ENCODE results near the gene KIF23.

The KIF23 gene

DNA sequence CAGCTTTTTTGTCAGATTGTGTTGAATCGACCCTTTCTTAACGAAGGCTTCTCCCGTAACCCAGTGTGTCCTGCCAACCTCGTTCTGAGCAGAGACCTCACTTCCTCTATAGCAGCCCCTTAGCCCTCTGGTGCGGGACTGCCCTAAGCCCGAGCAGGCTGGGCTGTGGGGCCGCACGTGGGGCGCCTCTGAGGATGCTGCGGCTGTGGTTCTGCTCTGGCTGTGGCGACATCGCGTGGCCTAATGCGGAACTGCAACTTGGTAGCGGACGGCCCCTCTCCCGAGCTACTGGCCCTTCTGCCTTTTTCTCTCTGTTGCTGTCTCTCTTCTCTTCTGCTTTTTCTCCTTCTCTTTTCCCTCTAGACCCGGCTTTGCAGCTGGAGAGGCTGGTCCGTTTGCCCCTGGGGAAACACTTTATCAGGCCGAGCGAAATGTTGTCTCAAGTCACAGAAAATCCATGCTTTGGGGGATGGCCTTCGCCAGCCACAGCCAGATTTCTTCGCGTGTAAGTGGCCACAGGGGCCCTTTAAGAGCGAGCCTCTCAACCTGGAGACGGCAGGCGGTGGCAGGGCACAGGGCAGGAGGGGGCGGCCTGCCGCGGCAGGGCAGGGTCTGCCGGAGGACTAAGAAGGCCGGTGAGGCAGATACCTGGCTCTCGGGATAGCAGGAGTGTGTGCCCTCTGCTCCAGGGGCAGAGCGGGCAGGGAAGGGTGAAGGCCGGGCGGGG is 19.4 kb upstream of the KIF23 start:
- DNase-seq (ENCODE audit: low read depth) = peak; percentile 80

DNA sequence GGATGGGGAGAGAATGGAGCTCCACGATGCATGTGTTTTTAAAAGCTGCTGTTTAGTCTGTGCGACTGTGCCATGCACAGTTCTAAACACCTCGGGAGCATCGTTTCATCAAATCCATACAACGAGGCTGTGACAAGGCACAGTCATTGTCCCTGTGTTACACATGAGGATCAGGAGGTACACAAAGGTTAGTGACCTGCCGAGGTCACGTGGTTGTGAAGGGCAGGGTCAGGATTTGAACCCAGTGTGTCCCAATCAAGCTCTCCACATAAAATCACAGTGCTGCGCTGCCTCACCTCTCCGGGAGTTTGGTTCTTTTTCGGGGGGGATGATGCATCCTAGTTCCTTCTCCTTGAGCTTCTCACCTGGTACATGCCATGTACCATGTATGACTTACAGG is 18.7 kb upstream of the KIF23 start:
- no peak for DNase-seq (ENCODE audit: low read depth)

DNA sequence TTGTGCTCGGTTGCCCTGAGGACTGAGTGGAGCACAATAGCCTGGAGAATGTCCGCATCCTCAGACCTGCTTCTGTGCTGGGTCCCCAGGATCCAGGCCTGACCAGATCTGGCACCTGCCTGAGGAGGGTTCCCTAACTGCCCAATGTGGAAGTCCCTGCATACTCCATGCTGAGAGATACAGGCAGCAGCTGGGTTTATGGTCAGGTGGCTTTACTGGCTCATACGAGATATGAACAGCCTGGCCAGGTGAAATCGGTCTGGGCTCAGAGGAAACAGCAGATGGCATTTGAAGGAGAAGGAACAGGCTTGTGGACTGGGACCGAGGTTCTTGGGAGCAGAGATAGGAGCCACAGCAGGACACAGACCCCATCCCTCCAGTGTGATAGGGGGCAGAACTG is 18.2 kb upstream of the KIF23 start:
- DNase-seq (ENCODE audit: low read depth) = no peak

DNA sequence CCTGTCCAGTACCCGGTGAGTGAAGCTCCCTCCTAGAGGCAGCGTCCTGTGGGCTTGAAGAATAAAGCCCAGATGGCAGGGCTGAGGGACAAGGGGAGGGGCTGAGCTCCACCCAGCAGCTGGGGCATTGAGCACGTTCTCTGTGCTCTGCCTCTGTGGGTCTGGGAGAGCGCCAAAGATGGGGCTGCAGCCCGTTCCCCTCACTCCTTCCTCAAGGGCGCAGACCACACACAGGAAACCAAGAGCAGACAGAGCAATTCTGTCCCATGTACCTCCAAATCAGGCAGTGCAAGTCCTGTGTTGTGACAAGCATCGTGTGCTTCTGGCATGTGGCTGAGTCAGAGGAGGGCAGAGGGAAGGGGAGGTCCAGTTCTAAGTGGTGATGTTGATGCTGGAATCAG is 15.7 kb upstream of the KIF23 start:
- peak; percentile 56 for DNase-seq (ENCODE audit: low read depth)

DNA sequence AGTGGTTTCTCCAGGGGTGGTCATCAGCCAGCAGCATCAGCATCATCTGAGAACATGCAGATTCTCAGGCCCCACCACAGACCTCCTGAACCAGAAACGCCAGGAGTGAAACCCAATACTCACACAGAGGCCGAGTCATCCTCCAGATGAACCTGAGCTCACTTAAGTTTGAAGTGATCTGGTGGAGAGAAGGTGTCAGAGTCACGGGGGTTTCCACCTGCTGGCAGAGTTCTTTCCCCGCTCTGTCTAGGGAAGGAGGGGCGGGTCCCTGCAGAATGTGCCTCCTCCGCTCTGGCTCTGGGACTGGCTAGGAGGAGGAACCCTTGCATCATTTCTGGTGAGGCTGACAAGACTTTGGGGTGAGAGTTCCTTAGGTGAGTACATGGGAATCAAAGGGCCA is 13.3 kb upstream of the KIF23 start:
- DNase-seq (ENCODE audit: low read depth) = no peak

DNA sequence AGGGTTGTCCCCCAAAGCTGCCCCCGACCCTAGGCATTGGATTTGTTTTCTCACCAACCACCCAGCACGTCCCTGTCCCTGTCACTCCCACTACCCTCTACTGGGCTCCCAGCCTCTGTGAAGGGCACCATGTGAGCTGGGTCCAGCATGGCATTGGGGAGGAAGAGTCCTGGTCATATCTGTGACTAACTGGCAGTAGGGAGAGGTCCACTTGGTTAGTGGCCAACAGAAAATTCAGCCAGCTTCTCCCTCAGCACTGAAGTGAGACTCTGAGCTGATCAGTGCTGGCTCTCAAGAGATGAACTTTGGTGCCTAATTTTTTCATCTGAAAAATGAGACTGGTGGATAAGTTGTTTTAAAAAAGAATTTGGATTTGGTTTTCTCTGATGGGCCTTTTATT is 11.3 kb upstream of the KIF23 start:
- peak; percentile 29 for DNase-seq (ENCODE audit: low read depth)

DNA sequence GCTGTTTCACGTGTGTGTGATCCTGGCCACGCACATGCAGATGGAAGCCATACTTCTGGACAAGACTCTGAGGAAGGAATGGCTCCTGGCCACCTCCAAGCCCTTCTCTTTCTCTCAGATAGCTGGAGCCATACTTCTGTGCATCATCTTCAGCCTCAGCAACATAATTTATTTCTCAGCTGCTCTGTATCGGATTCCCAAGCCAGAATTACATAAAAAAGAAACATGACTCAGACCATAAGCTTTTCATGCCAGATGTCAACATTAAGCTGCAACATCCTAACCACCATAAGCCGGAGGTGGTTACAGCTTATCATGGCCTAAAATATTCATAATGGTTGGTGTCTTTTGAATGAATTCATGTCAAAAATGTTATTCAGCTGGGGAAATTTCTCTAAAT is 10.6 kb upstream of the KIF23 start:
- DNase-seq (ENCODE audit: low read depth) = peak; percentile 93

DNA sequence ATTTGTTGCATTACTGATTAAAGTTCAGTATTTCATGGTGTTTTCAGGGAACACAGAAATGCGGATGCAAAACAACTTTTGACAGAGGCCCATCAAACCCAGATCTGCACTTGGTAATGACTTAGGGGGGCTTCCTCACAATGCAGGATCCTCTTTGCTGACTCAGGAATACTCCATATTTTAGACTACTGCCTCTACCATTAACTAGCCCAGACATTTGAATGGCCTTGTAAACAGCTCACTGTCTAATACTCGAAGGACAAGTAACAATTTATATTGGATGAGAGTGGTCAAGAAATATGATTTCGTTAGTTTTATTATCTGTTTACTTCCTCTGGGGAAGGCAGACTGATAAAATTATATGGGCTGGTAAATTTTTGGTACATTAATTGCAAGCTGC is 9.0 kb upstream of the KIF23 start:
- no peak for DNase-seq (ENCODE audit: low read depth)

DNA sequence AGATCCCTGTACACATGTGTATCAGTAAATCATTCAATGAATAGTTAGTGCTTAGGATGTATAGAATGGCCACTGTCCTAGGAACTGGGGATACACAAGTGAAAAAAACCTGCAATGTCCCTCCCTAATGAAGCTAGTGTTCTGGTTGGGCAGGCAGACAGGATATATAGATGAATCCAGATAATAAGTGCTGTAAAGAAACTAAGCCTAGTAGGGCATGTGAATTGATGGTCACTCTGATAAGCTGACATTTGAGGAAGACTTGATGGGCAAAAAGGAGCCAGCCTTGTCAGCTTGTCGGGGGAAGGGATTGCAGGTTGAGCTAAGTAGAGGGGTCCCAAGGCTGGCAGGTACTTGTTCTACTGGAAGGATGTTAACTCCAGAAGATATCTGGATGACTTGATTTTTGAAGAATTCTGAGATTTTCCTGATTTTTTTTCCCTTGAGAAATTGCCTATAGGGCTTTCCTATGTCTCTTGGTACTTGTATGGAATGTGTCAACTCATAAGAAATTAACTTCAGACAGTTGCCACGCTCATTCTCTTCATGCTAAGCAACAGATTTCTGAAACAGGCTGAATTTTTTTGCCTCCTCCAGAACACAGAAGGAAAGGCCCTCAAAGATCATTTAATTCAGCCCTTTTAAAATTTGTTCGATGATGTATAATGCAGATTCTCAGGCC is 6.3 kb upstream of the KIF23 start:
- DNase-seq (ENCODE audit: low read depth) = no peak

DNA sequence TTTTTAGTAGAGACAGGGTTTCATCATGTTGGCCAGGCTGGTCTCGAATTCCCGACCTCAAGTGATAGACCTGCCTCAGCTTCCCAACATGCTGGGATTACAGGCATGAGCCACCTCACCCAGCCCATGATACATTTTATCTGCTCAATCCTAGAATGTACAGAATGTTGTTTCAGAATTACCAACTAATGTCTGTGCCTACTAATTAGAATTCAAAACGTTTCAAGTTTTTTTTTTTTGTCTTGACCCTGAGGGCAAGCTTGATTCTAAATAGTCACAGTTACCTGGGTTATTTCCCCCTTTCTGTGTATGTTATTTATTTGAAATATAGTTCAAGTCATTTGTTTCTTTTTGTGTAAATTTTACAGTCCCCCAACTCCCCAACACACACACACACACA is 5.3 kb upstream of the KIF23 start:
- no peak for DNase-seq (ENCODE audit: low read depth)

DNA sequence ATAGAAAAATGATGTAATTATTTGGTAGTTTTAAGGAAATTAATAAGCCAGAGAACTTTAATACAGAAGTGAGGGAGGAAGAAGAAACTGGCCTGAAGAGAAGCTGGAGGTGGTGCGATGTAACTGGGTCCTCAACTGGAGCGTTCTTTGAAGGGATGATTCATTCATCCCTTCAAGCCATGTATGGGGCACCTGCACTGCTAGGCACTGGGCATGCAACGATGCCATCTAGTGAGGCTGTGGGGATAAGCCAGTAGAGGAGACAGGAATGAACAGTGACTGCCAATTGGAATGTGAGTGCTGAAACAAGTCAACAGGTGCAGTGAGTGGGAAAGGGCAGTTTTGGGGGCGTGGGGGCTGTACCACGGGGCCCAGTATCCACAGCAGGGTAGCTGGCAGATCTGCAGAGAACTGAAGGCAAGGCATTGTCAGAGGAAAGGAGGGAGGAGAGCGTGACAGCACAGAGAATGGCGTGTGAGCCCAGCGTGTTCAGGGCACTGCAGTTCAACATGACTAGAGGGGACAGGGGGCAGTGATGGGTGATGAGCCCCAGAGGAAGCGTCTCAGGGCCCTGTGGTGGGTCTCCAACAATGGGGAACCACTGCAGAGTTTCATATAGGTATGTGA is 3.8 kb upstream of the KIF23 start:
- peak; percentile 72 for DNase-seq (ENCODE audit: low read depth)

DNA sequence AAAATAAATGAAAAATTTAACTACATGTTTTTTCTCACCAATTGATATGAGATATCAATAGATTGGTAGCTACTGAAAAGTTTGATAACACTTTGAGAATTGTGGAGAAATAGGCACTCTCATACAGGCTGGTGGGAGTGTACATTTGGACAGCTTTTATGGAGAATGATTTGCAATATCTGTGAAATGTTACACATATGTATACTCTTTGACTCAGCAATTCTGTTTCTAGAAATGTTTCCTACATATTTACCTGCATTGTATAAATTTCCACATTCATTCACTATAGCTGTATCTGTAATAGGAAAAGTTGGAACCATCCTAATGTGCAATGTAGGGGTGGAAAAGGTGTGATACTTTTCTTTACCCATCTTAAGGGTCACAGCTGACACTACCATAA is 1.9 kb upstream of the KIF23 start:
- DNase-seq (ENCODE audit: low read depth) = no peak

DNA sequence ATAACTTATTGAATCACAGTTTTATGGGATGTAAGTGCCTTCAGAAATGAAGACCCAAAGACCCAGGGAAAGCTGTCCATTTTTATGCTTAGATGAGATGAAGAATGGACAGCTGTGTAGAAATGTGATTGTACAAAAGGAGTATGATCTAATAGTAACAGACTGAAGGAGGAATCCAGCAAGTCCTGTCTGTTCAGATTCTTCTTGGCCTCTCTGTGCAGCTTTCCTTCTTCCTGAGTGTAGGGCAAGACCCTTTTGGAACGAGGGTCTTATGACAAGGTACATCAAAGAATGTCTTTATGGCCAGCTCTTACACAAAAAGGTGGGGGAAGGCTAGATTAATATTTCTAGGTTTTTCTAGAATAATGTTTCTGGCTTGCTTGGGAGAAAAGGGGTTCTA is 1.4 kb upstream of the KIF23 start:
- DNase-seq (ENCODE audit: low read depth) = no peak

DNA sequence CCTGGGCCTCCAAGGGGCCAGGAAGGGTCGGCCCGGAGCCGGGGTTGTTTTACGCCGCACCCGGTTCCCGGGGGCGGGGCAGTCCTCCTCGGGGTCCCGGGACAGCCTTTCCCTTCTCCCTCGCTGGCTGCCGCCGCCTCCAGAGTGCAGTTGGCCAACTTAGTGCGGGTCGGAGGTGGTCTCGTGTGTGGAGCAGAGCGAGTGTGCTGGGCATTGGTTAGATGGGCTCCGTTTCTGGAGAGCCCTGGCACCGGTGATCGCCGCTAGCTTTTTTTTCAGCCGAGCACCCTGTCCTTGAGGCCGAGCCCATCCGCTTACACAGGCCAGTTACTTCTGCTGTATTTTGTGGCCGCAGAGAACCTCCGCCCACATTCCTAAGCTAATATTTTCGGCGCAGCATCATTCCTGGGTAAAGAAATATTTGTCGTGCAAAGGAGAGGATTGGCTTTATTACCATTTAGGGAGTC is 585 bp downstream of the KIF23 start:
- DNase-seq (ENCODE audit: low read depth) = peak; percentile 90

DNA sequence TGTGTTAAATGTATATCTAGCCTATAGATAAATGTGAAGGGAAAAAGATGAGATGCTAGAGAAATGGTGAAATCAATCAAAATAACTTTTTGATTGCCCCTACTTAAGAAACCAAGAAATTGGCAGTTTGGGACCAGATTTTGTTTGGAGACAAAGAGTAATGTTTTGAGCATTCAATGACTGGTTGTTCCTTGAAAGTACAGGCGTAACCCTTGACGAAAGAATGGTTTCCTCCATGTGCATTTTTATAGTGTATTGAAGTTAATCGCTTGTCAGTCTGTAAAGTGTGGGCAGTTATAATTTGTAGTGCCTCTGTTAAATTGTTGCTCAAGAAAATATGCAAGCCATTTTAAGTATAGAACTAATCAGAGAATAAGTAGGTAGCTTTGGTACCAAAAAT is 1.2 kb downstream of the KIF23 start:
- no peak for DNase-seq (ENCODE audit: low read depth)

DNA sequence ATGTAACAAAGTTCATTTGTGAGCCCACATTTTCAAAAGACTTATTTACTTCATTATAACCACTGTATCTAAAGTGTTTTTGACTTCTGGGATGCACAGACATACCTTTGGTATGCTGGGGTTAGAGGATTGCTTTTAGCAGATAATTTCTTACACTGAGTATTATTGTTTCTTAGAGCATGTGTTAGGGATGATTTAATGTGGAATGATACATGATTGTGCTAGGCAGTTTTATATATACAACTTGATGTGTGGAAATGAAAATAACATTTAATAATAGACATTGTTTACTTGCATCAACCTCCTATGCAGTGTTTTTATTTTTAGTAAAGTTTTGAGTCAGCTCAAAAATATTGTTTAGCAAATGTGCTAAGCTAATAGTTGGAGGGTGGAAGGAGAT is 3.4 kb downstream of the KIF23 start:
- DNase-seq (ENCODE audit: low read depth) = no peak

DNA sequence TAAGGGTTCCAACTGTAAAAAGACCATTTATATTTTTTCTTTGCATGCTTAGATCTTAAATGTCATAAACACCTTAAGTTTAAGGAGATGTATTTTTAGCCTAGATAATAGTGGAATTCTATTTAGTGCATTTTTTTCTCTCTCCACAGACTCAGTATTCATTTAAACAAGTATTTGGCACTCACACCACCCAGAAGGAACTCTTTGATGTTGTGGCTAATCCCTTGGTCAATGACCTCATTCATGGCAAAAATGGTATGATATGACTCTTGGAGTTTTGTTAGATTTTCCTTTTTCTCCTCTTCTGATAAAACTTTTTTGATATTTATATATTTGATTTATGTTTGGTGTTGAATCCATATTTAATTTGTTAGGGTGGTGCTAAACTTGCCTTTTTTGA is 7.3 kb downstream of the KIF23 start:
- DNase-seq (ENCODE audit: low read depth) = peak; percentile 20

DNA sequence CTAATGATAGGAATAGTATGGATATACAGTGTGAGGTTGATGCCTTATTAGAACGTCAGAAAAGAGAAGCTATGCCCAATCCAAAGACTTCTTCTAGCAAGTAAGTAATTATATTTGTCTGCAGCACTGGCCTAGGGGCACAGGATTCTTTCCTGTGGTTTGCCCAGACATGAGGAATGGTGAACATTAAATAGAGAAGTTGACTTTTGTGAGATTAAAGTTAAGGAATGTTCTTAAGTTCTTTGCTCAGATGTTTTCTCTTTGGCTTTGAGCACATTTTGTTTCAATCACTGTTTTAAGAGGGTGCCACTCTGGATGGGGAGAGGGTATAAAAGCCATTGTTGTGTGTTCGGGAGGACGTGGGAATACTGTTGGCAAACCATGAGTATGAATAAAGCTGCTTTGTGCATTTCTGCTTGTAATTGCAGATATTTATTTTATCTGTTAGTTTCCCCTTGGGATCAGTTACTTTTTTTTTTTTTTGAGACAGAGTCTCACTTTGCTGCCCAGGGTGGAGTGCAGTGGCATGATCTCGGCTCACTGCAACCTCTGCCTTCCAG is 8.3 kb downstream of the KIF23 start:
- no peak for DNase-seq (ENCODE audit: low read depth)

DNA sequence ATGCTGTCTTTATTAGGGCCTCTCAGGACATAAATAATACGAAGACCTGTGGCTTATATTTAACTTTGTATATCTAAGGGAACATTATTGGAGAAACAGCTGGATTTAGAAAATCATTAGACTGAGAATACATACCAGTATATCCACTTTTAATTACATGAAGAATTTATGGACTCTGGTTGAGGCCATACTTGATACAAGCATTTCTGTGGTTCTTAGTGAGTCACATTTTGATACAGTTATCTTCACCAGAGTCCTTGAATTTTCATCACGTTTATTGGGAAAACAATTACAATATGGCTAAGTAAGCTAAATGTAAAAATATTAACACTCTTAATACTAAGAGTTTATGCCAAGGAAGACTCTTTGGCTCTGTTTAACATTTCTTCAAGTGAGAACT is 9.9 kb downstream of the KIF23 start:
- no peak for DNase-seq (ENCODE audit: low read depth)

DNA sequence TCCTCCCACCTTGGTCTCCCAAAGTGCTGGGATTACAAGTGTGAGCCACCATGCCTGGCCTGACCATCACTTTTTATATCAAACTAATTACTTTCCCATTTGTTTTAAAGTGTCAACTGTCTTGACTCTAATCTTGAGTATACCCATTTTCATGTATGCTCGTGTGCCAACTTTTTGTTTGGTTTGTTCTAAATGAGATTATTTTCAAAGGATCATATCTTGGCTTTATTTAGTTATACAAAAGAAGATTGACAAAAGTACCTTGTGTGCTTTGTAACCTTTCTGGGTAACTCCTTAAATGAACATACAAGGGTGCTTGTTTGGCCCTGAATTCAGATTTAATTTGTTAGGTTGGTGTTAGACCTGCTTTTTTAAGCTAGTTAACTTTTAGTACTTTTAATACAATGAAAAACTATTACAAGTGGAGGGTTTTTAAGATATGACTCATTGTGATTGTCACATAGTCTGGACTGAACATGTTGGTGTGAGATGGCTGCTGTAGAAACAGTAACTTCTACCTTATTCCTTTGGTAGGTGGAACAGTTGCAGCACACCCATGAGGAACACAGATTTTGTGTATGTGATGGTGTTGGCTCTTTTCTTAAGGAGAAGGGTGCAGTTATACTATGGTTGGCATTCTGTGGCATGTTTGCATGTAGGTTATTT is 10.7 kb downstream of the KIF23 start:
- DNase-seq (ENCODE audit: low read depth) = no peak

DNA sequence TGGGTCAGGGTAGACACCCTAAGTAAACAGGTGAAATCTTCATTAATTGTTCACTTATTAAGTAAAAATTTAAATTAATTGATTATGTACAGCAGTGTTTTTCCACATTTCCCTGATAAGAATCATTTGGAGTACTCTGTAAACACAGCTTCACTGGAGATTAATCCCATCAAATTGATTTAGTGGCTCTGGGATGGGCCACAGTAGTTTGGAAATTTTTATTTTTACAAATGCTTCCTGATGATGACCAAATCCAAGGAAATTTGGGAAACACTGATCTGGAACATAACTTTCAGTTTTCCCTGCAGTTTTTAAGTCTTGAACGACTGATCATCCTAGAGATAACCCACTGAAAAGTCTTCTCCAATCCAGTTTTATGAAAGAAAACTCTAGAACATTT is 19.7 kb downstream of the KIF23 start:
- DNase-seq (ENCODE audit: low read depth) = no peak

DNA sequence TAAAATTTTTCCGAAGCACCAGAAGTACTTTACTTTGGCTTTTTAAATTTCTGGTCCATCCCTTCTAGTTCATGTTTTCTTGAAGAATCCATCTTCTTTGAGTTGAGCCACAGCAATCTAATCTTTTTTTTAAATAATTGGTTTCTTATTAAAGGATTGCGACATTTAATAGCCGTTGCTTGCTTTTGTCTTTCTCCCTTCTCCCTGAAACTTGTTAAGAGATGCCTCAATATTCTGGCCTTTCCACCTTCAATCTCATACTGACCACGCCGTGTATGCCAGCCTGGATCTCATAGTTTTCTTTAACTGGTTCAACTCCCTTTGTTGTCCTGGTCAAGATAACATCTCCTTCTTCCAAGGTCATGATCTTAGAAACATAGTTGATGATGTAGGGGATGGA is 20.1 kb downstream of the KIF23 start:
- peak; percentile 20 for DNase-seq (ENCODE audit: low read depth)

DNA sequence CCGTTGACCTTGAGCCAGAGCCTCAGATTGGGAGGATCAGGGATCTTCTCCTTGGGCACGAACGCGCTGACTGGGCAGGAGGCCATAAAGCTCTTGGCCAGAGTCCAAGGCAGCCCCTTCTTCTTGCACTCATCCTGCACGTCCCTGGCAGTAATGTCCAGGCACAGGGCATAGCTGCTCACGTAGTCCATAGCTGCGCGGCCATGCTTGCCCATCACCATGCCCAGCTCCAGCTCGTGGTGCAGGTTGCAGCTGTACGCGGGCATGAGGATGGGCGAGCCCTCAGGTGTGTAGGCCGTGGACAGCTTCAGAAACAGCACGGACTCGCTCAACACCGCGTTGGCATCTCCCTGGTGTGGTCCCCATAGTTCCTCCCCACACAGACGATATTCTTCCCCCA is 20.5 kb downstream of the KIF23 start:
- DNase-seq (ENCODE audit: low read depth) = no peak
